T-helper 17 cell (primary cell): ENCODE results near the gene SLC30A1. TPM values are rescaled to one million over a fixed set of nuclear protein-coding genes. Genes with fewer than 3 reads are reported as not detected.

ENCODE experiments used
- ATAC-seq: fragments of 150-1000 bp; cut with Tn5 transposase; 2 replicates; pipeline ENCODE4 v1.10.0; 2021; ENCODE audit warnings: mild to moderate bottlenecking, moderate library complexity
- DNase-seq, 3 donors: peaks; one replicate each; pipeline versions ENCODE4 v3.0.0 to v3.0.0-alpha.2; 2020 to 2021
- H3K9me3 ChIP-seq: one replicate; pipeline ENCODE4 v1.7.0; 2013; ENCODE audit warnings: low read length, mild to moderate bottlenecking; ENCODE audit not compliant: control insufficient read depth, poor library complexity, severe bottlenecking
- H3K27ac Mint-ChIP-seq: one replicate; pipeline ENCODE4 v1.8.0; 2022; ENCODE audit warnings: mild to moderate bottlenecking, moderate library complexity, mixed read lengths
- H3K27me3 Mint-ChIP-seq: one replicate; pipeline ENCODE4 v1.8.0; 2022; ENCODE audit warnings: mixed read lengths
- H3K36me3 Mint-ChIP-seq: one replicate; pipeline ENCODE4 v1.8.0; 2022; ENCODE audit warnings: low read depth, mixed read lengths
- H3K4me1 Mint-ChIP-seq: one replicate; pipeline ENCODE4 v1.8.0; 2022; ENCODE audit warnings: mild to moderate bottlenecking, mixed read lengths
- H3K4me3 Mint-ChIP-seq: one replicate; pipeline ENCODE4 v1.8.0; 2022; ENCODE audit warnings: mild to moderate bottlenecking, moderate library complexity, mixed read lengths
- total RNA-seq, 4 donors: library from RNA in 2 of 4; stranded (reverse) in 2 of 4; gene quantifications; one replicate each; pipeline ENCODE4 v1.2.3 and lab custom pipeline; 2022 to 2026

SLC30A1 gene
- total RNA-seq, 2 donors from 2014 or later: 4.8 to 9.5 TPM

DNA sequence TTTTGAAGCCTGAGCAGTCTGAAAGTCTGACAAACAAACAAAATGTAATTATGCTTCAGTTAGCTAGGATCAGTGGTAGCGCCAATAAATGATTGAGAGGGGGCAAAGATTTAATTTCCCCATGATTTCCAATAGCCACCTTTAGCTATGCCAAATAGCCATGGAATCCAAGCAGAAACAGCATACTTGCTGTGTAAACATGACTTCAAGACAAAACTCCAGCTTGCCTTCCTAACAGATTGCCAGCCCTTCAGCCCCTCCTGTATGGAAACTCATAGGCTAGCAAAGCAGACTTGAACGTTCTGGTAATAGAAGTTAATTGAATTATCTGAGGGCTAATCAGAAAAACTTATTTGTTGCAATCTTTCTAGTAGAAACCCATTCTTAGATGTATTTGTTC is 25.6 kb upstream of the SLC30A1 start:
- no peak overlapping the region for H3K27ac Mint-ChIP-seq
- ATAC-seq (no peak), DNase-seq (no peak)
- peaks cover 18% of the 10 kb centered on the region for H3K27me3 Mint-ChIP-seq
- peaks cover 4% of the 10 kb centered on the region for H3K36me3 Mint-ChIP-seq
- no peak overlapping the region for H3K4me3 Mint-ChIP-seq
- peaks cover 16% of the 10 kb centered on the region for H3K4me1 Mint-ChIP-seq
- no peaks in the 10 kb centered on the region for H3K9me3 ChIP-seq

DNA sequence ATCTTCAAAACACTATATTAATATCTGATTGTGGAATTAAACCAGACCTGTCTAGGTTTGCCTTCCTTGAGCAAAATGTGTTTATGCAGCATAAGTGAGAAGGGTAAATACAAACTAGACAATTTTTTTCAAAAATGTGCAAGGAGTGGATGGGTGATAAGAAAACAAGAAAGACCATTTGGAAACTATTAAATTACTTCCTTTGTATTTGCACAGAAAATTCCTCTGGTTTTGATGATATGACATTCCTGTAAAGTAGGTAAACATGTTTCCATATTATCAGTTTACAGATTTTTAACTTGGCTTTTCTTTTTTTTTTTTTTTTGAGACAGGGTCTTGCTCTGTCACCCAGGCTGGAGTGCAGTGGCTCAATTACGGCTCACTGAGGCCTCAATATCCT is 24.8 kb upstream of the SLC30A1 start:
- H3K36me3 Mint-ChIP-seq: peaks cover 7% of the 10 kb centered on the region
- no peak overlapping the region for H3K4me3 Mint-ChIP-seq
- ATAC-seq (no peak), DNase-seq (no peak)
- no peak overlapping the region for H3K27ac Mint-ChIP-seq
- H3K27me3 Mint-ChIP-seq: peaks cover 18% of the 10 kb centered on the region
- peaks cover 16% of the 10 kb centered on the region for H3K4me1 Mint-ChIP-seq
- H3K9me3 ChIP-seq: no peaks in the 10 kb centered on the region

DNA sequence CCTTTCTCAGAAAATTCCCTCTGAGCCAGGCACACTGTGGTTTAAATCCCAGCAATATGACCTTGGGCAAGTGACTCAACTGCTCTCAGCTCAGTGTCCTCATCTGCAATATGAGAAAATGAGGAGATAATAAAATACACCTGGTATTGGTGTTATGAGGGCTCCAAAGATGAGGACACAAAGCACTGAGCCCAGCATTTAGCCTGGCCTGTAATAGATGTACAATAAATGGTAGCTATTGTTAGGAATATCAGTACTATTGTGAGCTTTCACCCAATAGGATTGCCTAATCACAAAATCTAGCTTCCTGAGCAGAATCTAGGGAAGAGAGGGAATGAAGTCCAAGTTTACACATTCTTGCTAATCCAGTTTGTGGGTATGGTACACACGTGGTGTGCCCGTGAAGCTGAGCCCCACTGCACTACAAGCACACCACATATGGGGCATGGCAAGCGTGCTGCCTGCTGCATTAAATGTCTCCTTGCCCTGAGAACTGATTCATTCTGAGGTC is 24.3 kb upstream of the SLC30A1 start:
- DNase-seq (no peak), ATAC-seq (no peak)
- Mint-ChIP-seq H3K27me3 (peaks cover 18% of the 10 kb centered on the region), H3K4me1 (peaks cover 16% of the 10 kb centered on the region), H3K4me3 (no peak overlapping the region), H3K27ac (no peak overlapping the region), H3K36me3 (peaks cover 7% of the 10 kb centered on the region)
- no peaks in the 10 kb centered on the region for H3K9me3 ChIP-seq

DNA sequence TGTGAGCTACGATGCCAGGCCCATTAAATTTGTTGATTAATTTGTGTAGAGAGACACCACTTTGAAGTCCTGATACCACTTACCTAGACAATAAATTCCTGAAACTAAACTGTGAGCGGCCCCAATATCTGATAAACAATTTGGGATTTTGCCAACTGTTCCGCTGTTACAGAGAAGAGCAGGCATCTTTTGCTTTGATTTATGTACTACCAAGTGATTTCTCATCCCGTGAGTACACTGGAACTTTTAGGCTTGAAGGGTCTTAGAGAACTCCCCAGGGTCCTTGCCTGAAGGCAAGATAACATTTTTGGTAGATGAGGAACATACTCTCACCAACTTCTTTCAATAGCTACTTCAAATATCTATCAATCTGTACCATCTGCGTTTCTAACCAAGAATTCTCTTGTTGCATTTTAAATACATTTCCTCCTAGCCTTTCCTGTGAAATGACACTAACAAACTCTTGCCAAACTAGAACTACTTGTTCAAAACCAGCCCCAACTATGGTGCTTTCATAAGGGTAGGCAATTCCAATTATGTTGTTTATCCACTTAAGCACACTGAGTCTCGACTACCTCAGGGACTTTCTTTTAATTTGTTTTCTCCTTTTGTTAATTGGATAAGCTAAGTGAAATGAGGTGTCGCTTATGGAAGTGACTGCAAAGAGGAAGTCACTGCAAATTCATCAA is 23.2 kb upstream of the SLC30A1 start:
- H3K36me3 Mint-ChIP-seq: peaks cover 7% of the 10 kb centered on the region
- H3K27me3 Mint-ChIP-seq: peaks cover 18% of the 10 kb centered on the region
- ATAC-seq: no peak
- H3K4me1 Mint-ChIP-seq: peaks cover 12% of the 10 kb centered on the region
- no peak for DNase-seq
- H3K4me3 Mint-ChIP-seq: no peak overlapping the region
- no peaks in the 10 kb centered on the region for H3K9me3 ChIP-seq
- H3K27ac Mint-ChIP-seq: no peak overlapping the region

DNA sequence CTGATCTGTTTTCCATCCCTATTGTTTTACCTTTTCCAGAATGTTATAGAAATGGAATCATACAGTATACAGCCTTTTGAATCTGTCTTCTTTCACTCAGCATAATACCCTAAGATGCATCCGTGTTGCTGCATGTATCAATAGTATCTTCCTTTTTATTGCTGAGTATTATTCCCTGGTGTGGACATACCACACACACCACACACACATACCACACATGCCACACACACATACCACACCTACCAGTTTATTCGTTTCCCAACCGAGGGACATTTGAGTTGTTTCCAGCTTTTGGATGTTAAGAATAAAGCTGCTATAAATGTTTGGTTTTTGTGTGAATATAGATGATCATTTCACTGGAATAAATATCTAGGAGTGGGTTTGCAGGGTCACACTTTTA is 22.2 kb upstream of the SLC30A1 start:
- Mint-ChIP-seq H3K4me1 (peaks cover 7% of the 10 kb centered on the region), H3K27me3 (peaks cover 18% of the 10 kb centered on the region), H3K4me3 (no peak overlapping the region), H3K27ac (no peak overlapping the region), H3K36me3 (peaks cover 3% of the 10 kb centered on the region)
- no peak for ATAC-seq
- DNase-seq: no peak
- H3K9me3 ChIP-seq: no peaks in the 10 kb centered on the region

DNA sequence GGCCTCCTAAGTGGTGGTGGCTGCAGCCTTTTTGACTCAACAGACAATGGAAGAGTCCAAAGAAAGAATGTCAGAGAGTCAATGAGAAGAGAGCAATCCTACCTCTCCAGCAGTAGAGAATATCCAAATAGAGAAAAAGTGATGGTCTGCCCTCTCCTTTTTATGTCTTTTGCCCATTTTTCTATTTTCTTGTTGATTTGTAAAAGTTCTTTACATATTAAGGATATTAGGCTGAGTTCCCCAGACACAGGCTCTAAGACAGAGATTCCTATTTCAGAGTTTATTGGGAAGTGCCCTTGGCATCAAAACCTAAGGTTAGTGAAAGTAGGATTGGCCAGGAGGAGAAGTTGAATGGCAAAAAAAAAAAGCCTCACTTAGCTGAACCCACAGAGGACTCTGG is 20.3 kb upstream of the SLC30A1 start:
- DNase-seq: no peak
- Mint-ChIP-seq H3K4me1 (peaks cover 5% of the 10 kb centered on the region), H3K36me3 (peaks cover 3% of the 10 kb centered on the region), H3K27me3 (peaks cover 13% of the 10 kb centered on the region), H3K4me3 (no peak overlapping the region), H3K27ac (peak overlapping the region; percentile 43)
- no peak for ATAC-seq
- H3K9me3 ChIP-seq: no peaks in the 10 kb centered on the region

DNA sequence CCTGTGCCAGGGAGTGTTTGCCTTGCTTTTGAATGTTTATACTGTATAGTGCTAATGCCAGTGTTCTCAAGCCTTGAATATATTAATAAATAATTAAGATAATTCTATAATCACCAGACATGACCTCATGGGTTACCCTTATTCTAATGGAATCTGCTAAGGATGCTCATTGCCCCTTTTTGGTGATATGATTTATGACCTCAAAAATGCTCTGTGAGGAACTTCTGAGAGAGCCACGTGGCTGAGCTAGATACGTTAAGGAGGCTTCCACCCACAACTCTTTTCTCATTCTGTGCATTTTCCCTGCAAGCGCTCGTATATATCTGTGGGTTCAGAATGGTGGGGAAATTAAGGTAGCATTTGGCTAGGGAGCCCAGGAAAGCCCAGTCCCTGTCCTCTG is 19.6 kb upstream of the SLC30A1 start:
- H3K27me3 Mint-ChIP-seq: peaks cover 13% of the 10 kb centered on the region
- DNase-seq (no peak), ATAC-seq (no peak)
- H3K4me1 Mint-ChIP-seq: peaks cover 5% of the 10 kb centered on the region
- no peaks in the 10 kb centered on the region for H3K9me3 ChIP-seq
- peaks cover 3% of the 10 kb centered on the region for H3K36me3 Mint-ChIP-seq
- H3K27ac Mint-ChIP-seq: peak overlapping the region; percentile 43
- no peak overlapping the region for H3K4me3 Mint-ChIP-seq

DNA sequence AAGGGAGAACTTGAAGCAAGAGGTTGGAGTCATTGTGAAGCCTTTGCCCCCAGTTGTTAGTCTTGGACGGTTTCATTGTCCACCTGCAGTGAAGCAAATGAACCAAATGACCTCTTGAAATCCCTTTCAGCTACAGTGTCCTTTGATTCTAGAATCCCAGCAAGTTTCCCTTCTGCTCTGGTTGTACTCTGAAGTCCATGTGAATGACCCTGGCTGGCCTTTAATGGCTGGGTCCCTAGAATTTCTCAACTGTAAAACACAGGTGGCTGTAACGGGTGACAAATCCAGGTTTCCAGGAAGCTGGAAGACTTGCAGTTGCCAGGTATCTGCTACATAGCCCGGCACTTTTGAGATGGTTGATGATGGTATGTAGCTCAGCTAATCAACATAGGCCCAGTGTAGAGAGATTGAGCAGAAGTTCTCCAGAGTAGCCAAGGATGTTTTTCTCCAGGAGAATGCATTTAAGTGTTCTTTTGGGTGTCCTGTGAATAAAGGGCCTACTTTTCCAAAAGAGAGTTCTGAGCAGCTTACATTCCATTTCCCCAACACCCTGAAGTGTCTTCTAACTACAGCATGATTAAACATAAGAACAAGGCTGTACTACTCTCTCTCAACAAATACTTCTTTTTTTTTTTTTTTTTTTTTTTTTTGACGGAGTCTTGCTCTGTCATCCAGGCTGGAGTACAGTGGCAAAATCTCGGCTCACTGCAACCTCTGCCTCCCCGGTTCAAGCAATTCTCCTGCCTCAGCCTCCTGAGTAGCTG is 17.6 kb upstream of the SLC30A1 start:
- Mint-ChIP-seq H3K36me3 (peaks cover 5% of the 10 kb centered on the region), H3K27me3 (peaks cover 22% of the 10 kb centered on the region), H3K4me3 (no peak overlapping the region), H3K4me1 (peaks cover 8% of the 10 kb centered on the region), H3K27ac (no peak overlapping the region)
- no peak for ATAC-seq
- no peak for DNase-seq
- H3K9me3 ChIP-seq: no peaks in the 10 kb centered on the region

DNA sequence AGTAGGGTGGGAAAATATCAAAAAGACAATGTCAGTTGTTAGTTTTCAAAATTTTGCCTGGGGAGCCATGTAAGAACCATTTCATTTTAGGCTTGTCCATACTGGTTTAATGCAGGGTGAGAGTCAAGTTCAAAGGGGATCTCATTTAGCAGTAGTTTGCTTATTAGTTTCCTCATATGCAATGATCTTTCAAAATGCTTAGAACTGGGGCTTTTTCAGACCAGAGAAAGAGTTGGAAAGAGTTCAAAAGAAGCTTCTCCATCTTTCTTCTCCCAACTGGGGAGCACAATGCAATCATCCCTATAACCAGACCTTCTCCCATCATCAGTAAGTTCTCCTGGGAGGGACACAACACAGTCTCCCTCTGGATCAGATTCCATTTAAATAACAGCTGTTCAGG is 16.5 kb upstream of the SLC30A1 start:
- no peak for ATAC-seq
- Mint-ChIP-seq H3K36me3 (peaks cover 5% of the 10 kb centered on the region), H3K27ac (no peak overlapping the region), H3K4me3 (no peak overlapping the region), H3K27me3 (peaks cover 27% of the 10 kb centered on the region), H3K4me1 (peaks cover 10% of the 10 kb centered on the region)
- no peaks in the 10 kb centered on the region for H3K9me3 ChIP-seq
- DNase-seq: no peak

DNA sequence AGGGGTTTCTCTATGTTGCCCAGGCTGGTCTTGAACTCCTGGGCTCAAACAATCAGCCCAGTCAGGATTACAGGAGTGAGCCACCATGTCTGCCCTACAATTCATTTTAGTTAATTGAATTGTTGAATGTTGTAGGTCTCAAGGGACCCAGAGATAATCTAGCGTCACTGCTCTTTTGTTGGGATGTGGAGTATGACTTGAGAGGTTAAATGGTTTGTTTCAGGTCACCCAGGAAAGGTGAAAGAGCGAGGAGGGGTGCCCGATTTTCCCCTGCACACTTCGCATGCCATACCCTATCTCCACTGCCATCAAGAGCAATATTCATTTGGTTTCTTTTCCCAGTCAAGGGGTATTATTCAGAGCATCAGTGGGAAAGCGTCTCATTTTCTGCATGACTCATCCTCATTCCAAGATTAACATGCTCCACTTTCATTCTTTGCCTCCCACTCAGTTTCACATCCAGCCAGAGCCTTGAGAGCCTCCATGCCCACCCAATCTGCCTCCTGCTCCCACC is 13.1 kb upstream of the SLC30A1 start:
- ATAC-seq: no peak
- no peaks in the 10 kb centered on the region for H3K9me3 ChIP-seq
- no peak for DNase-seq
- no peak overlapping the region for H3K27ac Mint-ChIP-seq
- H3K4me3 Mint-ChIP-seq: no peak overlapping the region
- peaks cover 27% of the 10 kb centered on the region for H3K27me3 Mint-ChIP-seq
- peaks cover 7% of the 10 kb centered on the region for H3K4me1 Mint-ChIP-seq
- H3K36me3 Mint-ChIP-seq: peaks cover 2% of the 10 kb centered on the region

DNA sequence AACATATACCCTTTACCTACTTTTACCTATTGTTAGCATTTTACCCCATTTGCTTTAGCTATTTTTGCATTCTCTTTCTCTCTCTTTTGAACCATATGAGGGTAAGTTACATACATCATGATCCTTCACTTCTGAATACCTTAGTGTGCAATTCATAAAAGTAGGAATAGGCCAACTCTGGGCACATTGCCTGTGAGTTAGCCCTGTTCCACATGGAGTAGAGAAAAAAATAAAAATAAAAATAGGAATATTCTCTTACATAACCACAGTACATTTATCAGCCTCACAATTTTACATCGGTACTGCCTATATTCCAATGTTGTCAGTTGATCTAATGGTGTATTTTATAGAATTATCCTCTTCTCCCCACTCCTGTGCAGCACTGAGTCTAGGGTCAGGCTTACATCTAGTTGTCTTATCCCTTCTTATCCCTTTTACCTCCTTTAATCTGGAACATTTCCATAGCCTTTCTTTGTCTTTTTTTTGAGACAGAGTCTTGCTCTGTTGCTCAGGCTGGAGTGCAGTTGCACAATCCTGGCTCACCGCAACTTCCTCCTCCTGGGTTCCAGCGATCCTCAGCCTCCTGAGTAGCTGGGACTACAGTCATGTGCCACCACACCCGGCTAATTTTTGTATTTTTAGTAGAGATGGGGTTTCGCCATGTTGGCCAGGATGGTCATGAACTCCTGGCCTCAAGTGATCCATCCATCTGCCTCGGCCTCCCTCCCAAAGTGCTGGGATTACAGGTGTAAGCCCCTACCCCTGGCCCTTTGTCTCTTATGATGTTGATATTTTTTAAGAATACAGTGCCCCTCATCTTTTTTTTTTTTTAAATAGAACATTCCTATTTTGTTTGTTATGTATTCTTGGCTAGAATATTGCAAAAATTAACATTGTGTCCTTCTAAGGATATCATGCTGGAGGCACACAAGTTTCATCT is 11.1 kb upstream of the SLC30A1 start:
- peaks cover 2% of the 10 kb centered on the region for H3K36me3 Mint-ChIP-seq
- no peak overlapping the region for H3K4me3 Mint-ChIP-seq
- H3K9me3 ChIP-seq: no peaks in the 10 kb centered on the region
- DNase-seq (no peak), ATAC-seq (no peak)
- no peak overlapping the region for H3K27ac Mint-ChIP-seq
- H3K4me1 Mint-ChIP-seq: peaks cover 6% of the 10 kb centered on the region
- H3K27me3 Mint-ChIP-seq: peaks cover 27% of the 10 kb centered on the region

DNA sequence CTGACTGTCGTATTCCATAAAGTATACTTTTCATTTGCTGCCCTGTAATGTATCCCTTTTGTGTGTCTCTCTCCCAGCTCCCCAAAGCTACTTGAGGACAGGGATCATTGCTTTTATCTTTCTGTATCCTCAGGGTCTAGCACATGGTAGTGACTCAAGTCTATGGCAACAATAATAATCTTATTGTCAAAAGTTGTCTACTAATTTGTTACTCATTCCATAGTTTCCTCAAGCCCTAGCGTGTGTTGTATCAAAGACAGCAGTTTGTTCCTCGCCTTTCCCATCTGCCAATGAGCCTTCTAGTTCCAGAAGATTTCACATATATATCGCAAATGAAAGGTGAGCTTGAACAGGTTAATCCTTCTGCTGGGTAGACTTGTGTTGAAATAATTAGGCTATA is 9.8 kb upstream of the SLC30A1 start:
- H3K9me3 ChIP-seq: no peaks in the 10 kb centered on the region
- no peak overlapping the region for H3K4me3 Mint-ChIP-seq
- H3K27me3 Mint-ChIP-seq: peaks cover 27% of the 10 kb centered on the region
- DNase-seq: no peak
- H3K36me3 Mint-ChIP-seq: peaks cover 2% of the 10 kb centered on the region
- no peak for ATAC-seq
- H3K4me1 Mint-ChIP-seq: peaks cover 9% of the 10 kb centered on the region
- H3K27ac Mint-ChIP-seq: no peak overlapping the region

DNA sequence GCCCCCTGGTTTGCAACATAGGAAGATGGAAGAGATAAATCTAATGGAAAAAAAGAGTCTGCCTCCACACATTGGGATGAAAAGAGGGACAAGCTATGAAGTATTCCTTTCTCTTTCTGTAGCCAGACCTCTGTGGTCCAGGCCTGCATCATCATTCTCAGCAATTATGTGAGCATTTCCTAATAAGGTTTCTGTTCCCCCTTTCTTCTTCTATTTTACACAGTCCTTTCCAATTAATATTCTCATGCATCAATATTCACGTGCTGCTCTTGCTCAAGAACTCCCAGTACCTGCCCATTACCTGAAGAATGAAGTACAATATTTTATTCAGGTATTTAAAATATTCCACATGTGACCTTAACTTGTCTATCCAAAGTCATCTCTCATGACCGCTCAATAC is 8.2 kb upstream of the SLC30A1 start:
- peaks cover 7% of the 10 kb centered on the region for H3K4me1 Mint-ChIP-seq
- no peak overlapping the region for H3K4me3 Mint-ChIP-seq
- no peaks in the 10 kb centered on the region for H3K9me3 ChIP-seq
- H3K36me3 Mint-ChIP-seq: no peaks in the 10 kb centered on the region
- peaks cover 15% of the 10 kb centered on the region for H3K27me3 Mint-ChIP-seq
- no peak overlapping the region for H3K27ac Mint-ChIP-seq
- ATAC-seq: no peak
- DNase-seq: no peak
